ENCODE results near the gene BBS5.

- no peak for TF ChIP-seq EZH2 (IDR thresholded peaks at IDR 0.05; ENCODE audit: low read depth)
- TF ChIP-seq, protein P1, sequence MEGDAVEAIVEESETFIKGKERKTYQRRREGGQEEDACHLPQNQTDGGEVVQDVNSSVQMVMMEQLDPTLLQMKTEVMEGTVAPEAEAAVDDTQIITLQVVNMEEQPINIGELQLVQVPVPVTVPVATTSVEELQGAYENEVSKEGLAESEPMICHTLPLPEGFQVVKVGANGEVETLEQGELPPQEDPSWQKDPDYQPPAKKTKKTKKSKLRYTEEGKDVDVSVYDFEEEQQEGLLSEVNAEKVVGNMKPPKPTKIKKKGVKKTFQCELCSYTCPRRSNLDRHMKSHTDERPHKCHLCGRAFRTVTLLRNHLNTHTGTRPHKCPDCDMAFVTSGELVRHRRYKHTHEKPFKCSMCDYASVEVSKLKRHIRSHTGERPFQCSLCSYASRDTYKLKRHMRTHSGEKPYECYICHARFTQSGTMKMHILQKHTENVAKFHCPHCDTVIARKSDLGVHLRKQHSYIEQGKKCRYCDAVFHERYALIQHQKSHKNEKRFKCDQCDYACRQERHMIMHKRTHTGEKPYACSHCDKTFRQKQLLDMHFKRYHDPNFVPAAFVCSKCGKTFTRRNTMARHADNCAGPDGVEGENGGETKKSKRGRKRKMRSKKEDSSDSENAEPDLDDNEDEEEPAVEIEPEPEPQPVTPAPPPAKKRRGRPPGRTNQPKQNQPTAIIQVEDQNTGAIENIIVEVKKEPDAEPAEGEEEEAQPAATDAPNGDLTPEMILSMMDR (conservative IDR thresholded peaks at IDR 0.05): no peak
Measured at GRCh38 chr2:169478745-169479256, 493 bp upstream of the BBS5 start.
